Occipital lobe (tissue), 2 donors: ENCODE measurements around the gene CTH. TPM values are rescaled to one million over a fixed set of nuclear protein-coding genes. Genes with fewer than 3 reads are reported as not detected.
A peak's percentile ranks its signal among the peaks of the same experiment; 100 is the strongest.
"Not testable (repeated sequence)": the region's sequence is repeated elsewhere in the genome, so short reads cannot be mapped to it uniquely, and the experiment has no call there.

Experiments used
- DNase-seq: peaks from one replicate; lab custom pipeline; 2025; lab: John Stamatoyannopoulos, UW
- total RNA-seq: library from RNA; depleted of rRNA; stranded (reverse); fragments of >200 nt; gene quantifications from one replicate; pipeline ENCODE4 v1.2.3, GENCODE V29; 2014

The CTH gene
- total RNA-seq, 1 donor from 2014 or later: 5.1 TPM

GRCh38 chr1:70455291-70455690 lies 44.2 kb downstream of the CTH start:
- DNase-seq: no peak

GRCh38 chr1:70458131-70458530 lies 47.1 kb downstream of the CTH start:
- peak; percentile 16 for DNase-seq

DNA sequence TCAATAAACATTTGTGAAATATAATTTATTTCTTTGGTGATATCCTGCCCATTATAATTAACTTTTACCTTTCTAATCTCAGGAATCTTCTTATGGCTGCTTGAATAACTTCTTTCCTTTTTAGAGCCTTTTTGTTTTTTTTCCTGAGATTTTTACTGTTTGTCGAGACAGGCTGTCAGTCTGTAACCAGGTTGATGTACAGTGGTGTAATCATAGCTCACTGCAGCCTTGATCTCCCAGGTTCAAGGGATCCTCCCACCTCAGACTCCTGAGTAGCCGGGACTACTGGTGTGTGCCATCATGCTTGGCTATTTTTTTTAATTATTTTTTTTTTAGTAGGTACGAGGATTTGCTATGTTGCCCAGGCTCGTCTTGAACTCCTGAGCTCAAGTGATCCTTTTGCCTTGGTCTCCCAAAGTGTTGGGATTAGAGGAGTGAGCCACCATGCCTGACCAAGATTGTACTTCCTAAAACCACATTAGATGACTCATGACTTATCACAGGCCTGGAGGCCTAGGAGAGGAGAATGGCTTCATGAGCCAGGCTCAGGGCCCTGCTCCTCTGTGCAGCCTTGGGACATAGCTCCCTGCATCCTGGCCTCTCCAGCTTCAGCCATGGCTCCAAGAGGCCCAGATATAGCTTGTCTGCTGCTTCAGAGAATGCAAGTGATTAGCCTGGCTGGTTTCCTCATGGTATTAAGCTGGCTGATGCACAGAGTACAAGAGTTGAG lies 48.6 kb downstream of the CTH start:
- DNase-seq: no peak

- DNase-seq: not testable (repeated sequence)
Observed at GRCh38 chr1:70460740-70461713, 50.0 kb downstream of the CTH start.

DNA sequence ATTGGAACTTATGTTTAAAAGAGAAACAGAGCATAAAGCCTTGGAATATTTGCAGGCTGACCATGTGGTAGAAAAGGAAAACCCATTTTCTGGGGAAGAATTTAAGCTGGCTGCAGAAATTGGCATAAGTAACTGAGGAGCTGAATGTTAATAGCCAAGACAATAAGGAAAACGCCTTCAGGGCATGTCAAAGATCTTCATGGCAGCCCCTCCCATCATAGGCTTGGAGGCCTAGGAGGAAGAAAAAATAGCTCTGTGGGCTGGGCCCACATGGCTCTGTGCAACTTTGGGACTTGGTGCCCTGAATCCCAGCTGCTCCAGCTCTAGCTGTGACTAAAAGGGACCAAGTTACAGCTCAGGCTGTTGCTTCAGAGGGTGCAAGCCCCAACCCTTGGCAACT lies 51.5 kb downstream of the CTH start:
- DNase-seq: no peak

DNA sequence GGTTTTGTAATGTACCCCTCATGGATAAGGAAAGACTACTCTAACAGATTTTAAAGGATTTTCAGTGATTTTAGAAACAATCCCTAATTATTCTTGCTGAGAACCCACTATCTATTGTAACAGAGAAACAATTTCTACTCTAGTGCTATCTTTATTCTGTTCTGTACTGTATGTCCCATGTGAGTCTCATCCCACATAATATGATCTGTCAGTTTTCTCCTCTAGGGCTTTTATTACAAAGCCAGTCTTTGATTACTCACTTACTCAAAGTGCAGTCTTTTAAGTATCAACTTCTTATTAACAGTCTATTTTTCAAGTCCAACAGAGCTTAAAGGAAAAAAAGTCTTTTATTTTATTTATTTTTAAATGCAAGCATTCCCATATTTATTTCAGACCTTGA lies 54.8 kb downstream of the CTH start:
- DNase-seq: no peak

DNA sequence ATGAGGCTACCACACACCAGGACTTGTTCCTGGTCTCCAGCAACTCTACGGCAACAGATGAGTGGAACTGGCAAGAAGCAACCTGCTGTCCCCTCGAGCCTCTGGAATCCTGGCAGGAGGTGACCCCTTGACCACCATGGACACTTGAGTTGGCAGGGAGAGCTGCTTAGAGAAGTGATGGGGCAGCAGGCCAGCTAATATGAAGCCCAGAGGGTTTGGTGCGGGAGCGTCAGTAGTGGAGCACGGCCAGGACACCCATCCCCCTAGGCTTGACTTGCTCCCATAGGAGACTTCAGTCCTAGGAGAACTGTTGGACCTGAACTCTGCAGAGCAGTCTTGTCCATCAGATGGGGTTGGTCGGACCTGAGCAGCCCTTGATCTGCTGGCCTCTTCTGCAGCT lies 56.5 kb downstream of the CTH start:
- DNase-seq: no peak

- DNase-seq: no peak
Observed at GRCh38 chr1:70468180-70468579, 57.1 kb downstream of the CTH start.

- DNase-seq: not testable (repeated sequence)
Observed at GRCh38 chr1:70469184-70469583, 58.1 kb downstream of the CTH start.

- no peak for DNase-seq
Observed at GRCh38 chr1:70475023-70475422, 64.0 kb downstream of the CTH start.

DNA sequence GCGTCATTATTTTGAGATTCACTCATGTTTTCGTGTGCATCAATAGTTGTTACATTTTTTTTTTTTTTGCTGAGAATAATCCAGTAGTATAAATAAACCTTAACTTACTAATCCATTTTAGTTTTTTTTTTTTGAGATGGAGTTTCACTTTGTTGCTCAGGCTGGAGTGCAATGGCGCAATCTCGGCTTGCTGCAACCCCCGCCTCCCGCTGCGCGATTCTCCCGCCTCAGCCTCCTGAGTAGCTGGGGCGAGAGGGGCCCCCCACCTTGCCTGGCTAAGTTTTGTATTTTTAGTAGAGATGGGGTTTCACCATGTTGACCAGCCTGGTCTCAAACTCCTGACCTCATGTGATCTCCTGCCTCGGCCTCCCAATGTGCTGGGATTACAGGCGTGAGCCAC lies 66.0 kb downstream of the CTH start:
- DNase-seq: no peak

GRCh38 chr1:70477905-70478304 lies 66.8 kb downstream of the CTH start:
- DNase-seq: not testable (repeated sequence)

- no peak for DNase-seq
Observed at GRCh38 chr1:70483342-70483741, 72.3 kb downstream of the CTH start.

- DNase-seq: no peak
Observed at GRCh38 chr1:70485624-70486023, 74.6 kb downstream of the CTH start.

DNA sequence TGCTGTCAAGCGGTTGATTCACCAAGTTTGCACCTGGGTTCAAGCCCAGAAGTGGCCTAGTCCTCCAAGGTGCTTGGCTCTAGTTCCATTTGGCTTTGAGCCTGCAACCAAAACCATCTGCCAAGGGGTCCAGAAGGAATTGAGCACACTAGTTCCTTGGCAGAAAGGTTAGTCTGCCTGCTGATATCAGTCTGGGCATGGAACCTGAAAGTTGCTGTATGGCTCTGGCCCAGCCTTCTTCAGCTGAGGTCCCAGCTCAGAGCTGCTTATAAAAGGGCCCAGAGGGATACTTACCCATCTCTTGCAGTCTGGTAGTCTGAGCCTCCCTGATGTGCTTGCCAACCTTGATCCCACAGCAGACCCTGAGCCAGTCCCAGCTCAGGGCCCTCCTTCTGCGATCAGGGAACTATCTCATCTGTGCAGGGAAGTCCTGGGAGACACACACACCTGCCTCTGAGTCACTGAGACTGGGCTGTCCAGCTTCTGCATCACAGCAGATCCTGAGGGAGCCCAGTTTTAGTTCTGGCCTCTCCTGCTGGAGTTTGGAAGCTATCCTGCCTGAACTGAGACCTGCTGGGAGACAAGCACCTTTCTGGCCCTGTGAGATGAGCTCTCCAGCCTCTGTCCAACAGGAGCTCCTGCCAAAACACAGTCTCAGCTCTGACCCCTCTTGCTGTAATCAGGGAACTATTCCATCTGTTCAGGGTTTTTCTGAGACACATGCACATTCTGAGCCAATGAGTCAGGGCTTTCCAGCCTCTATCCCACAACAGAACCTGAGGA lies 75.8 kb downstream of the CTH start:
- DNase-seq: no peak

- DNase-seq: no peak
Observed at GRCh38 chr1:70487459-70487815, 76.4 kb downstream of the CTH start.

DNA sequence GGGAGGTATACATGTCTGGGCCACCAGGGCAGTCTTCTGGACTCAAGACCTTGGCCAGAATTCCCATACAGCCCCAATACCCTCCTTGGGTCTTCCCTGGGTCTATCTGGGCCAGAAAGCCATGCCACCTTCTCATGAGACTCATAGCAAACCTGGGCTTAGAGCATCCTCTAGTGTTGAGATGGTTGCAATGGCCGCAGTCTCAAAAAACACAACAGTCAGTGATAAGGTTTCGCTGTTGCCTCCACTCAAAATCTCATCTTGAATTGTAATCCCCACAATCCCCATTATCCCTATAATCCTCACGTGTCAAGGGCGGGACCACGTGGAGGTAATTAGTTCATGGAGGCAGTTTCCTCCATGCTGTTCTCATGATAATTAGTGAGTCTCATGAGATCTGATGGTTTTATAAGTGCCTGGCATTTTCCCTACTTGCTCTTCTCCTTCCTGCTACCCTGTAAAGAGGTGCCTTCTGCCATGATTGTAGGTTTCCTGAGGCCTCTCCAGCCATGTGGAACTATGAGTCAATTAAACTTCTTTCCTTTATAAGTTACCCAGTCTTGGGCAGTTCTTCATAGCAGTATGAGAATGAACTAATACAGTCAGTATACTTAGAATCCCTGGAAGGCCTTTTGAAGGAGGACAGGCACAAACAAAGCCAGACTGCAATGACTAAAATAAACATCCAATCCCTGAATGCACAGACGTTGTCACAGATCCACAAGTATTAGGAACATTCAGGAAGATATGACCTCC lies 77.0 kb downstream of the CTH start:
- no peak for DNase-seq
